Kidney epithelial cell (primary cell): ENCODE measurements around the gene SNTG2. TPM values are rescaled to one million over a fixed set of nuclear protein-coding genes. Genes with fewer than 3 reads are reported as not detected.

Experiments
- DNase-seq: peaks from one replicate; pipeline ENCODE4 v3.0.0-alpha.2; 2010; ENCODE audit warnings: low read depth
- H3K27me3 ChIP-seq: 2 replicates; pipeline ENCODE4 v1.6.0; 2011; ENCODE audit warnings: low read length; ENCODE audit not compliant: control insufficient read depth, insufficient read depth
- H3K36me3 ChIP-seq: 2 replicates; pipeline ENCODE4 v1.5.1; 2011; ENCODE audit warnings: low read length; ENCODE audit not compliant: control insufficient read depth, insufficient read depth
- H3K4me3 ChIP-seq: 2 replicates; pipeline ENCODE4 v1.5.1; 2011; ENCODE audit warnings: low read depth, mild to moderate bottlenecking, control low read depth, low read length
- total RNA-seq: library from RNA; depleted of rRNA; stranded (reverse); fragments of >200 nt; gene quantifications from 2 replicates; pipeline ENCODE4 v1.2.3, GENCODE V29; 2015
- TF ChIP-seq, protein P1 (sequence below): IDR thresholded peaks from 2 replicates; pipeline ENCODE4 v1.5.1; 2011; ENCODE audit warnings: mild to moderate bottlenecking, moderate library complexity, low read length, control low read depth, inconsistent platforms; ENCODE audit not compliant: insufficient read depth, poor library complexity, severe bottlenecking

The SNTG2 gene
- total RNA-seq, 1 donor from 2014 or later, result 0.38 TPM

DNA sequence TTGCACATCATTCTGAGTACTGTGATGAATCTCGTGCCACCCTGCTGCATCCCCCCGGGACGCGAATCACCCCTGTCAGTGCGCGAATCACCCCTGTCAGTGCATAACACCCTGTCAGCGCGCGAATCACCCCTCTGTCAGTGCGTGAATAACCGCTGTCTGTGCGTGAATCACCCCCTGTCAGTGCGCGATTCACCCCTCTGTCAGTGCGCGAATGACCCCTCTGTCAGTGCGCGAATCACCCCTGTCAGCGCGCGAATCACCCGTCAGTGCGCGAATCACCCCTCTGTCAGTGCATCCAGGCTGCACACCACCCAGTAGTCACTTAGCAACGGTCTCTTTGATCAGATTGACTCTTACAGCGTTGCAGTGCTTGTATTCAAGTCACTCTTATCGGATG lies 328.2 kb downstream of the SNTG2 start:
- no peaks in the 10 kb centered on the region for H3K36me3 ChIP-seq
- H3K4me3 ChIP-seq, result no peak overlapping the region
- no peak for DNase-seq
- TF ChIP-seq, protein P1, sequence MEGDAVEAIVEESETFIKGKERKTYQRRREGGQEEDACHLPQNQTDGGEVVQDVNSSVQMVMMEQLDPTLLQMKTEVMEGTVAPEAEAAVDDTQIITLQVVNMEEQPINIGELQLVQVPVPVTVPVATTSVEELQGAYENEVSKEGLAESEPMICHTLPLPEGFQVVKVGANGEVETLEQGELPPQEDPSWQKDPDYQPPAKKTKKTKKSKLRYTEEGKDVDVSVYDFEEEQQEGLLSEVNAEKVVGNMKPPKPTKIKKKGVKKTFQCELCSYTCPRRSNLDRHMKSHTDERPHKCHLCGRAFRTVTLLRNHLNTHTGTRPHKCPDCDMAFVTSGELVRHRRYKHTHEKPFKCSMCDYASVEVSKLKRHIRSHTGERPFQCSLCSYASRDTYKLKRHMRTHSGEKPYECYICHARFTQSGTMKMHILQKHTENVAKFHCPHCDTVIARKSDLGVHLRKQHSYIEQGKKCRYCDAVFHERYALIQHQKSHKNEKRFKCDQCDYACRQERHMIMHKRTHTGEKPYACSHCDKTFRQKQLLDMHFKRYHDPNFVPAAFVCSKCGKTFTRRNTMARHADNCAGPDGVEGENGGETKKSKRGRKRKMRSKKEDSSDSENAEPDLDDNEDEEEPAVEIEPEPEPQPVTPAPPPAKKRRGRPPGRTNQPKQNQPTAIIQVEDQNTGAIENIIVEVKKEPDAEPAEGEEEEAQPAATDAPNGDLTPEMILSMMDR, result no peak
- H3K27me3 ChIP-seq, result no peaks in the 10 kb centered on the region

DNA sequence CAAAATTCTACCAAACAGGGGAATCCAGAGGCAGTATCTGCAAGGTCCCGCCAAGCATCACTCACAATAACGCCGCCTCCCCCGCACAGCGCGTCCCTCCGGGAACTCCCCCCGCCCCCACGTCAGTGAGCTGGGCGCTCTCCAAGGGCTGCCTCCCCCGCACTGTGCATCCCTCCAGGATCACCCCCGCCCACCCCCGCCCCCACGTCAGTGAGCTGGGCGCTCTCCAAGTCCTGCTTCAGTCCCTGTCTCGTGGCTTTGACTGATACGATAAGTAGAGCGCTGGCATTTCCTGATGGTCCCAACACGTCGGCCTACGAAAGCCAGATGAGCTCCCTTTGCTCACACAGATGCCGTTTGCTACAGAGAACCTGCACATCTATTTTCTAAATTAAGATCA lies 331.9 kb downstream of the SNTG2 start:
- no peaks in the 10 kb centered on the region for H3K36me3 ChIP-seq
- H3K27me3 ChIP-seq, result no peaks in the 10 kb centered on the region
- no peak for DNase-seq
- H3K4me3 ChIP-seq, result no peak overlapping the region
- TF ChIP-seq, protein P1, result no peak

DNA sequence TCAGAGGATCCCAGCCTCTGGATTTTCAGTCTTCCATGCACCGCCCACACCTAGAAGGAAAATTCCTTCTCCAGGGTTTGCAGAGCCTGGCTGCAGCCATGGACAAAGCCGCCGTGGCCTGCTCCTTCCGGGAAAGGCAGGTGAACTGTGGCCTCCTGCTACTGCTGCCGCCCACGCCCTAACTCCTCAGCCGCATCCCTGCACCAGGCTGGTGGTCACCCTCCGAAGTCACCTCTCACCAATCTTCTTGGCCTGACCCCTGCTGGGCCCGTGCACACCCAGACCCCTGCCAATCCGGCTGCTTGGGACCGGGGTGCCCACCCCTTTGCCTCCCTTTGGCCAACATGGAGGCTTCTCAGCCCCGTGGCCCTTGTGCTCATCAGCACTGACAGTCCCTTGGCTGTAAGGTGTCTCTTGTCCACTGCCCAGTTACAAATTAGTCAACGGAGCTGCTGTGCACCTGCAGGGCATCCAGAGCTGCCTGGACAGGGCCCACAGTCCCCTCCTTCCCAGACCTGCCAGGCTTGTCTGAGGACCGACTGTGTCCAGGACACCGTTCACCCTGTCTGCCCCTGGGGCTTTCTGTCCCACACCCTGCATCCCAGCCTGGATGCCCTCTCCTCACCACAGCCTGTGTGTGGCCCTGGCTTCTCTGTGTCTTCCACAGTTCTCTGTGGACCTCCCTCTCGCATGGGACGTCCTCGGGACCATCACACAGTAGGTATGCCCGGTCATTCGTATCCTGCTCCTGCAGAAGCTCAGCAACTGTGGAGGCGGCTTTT lies 332.6 kb downstream of the SNTG2 start:
- TF ChIP-seq, protein P1, result no peak
- no peak for DNase-seq

DNA sequence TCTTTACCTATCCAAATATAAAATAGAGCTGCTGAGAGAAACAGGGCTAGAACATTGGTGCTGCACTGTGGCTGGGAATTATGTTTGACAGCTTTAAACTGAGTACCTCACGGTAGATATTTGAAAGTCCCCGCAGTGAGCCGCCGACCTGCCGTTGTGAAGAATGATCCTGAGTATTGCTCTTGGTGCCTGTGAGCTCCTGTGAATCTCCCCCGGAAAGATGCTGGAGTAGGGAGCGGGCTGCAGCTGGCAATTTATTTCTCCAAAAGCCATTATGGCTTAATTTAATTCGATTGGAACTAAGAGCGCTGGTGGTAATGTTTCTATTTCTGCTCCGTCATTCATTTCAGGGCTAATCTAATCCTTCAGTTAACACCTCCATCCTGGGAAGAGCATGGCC lies 333.2 kb downstream of the SNTG2 start:
- H3K27me3 ChIP-seq, result no peaks in the 10 kb centered on the region
- TF ChIP-seq, protein P1, result no peak
- no peak overlapping the region for H3K4me3 ChIP-seq
- no peaks in the 10 kb centered on the region for H3K36me3 ChIP-seq
- no peak for DNase-seq

More for the DNA sequence above, 332.6 kb downstream of the SNTG2 start:
- no peak overlapping the region for H3K4me3 ChIP-seq
- no peaks in the 10 kb centered on the region for H3K36me3 ChIP-seq
- H3K27me3 ChIP-seq, result no peaks in the 10 kb centered on the region

DNA sequence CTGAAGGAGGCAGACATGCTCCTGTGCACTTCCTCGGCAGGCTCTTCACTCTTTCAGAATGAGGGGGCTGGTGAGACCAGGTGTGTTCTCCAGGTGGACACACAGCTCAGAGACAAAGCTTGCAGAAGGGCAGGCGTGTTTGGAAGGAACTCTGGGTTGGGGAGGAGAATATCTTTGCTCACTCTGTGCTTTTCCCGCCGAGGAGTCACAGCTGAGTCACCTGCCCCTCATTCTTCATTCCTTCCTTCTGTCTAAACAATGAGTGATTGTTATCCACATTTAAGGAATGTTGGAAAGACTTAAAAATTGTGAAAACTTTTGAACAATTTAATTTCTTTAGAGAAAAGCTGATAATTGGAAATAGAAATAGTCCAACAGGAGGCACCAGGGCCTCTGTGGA lies 336.3 kb downstream of the SNTG2 start:
- TF ChIP-seq, protein P1, result no peak
- no peak for DNase-seq
- Histone ChIP-seq H3K4me3 (no peak overlapping the region), H3K36me3 (no peaks in the 10 kb centered on the region), H3K27me3 (no peaks in the 10 kb centered on the region)

DNA sequence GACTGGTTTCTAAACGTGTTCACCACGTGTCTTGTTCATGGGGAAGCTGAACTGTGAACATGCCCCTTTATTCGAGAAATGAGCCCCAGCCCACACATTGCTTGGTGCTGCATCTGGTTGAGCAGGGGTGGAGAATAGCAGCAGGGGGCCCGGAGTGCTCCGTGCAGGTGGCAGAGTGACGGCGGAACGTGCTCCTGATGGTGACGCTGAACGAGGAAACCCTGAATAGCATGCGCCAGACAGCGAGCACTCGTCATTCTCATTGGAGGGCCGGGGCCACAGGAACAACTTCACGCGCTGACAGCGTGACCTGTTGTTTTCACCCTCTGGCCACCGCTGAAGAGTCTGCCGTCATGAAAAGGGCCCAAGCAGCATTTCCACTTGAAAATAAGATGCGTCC lies 336.8 kb downstream of the SNTG2 start:
- no peak for DNase-seq
- TF ChIP-seq, protein P1, result no peak

More for the DNA sequence above, 336.8 kb downstream of the SNTG2 start:
- H3K4me3 ChIP-seq, result no peak overlapping the region
- no peaks in the 10 kb centered on the region for H3K36me3 ChIP-seq
- no peaks in the 10 kb centered on the region for H3K27me3 ChIP-seq
